ENCODE results near the gene CAMTA1. TPM values are rescaled to one million over a fixed set of nuclear protein-coding genes. Genes with fewer than 3 reads are reported as not detected.

Gene CAMTA1
- total RNA-seq, 1 experiment from 2014 or later: 60.0 TPM

- Mint-ChIP-seq H3K9me3 (ENCODE audit: unreplicated experiment) (no peaks in the 10 kb centered on the region), H3K27ac (ENCODE audit: unreplicated experiment) (no peak overlapping the region), H3K36me3 (ENCODE audit: insufficient read depth, unreplicated experiment) (no peaks in the 10 kb centered on the region), H3K4me1 (ENCODE audit: low read depth, unreplicated experiment) (no peaks in the 10 kb centered on the region), H3K4me3 (ENCODE audit: unreplicated experiment) (no peak overlapping the region), H3K27me3 (ENCODE audit: insufficient read depth, unreplicated experiment) (peaks cover 18% of the 10 kb centered on the region)
- TF ChIP-seq, protein P1, sequence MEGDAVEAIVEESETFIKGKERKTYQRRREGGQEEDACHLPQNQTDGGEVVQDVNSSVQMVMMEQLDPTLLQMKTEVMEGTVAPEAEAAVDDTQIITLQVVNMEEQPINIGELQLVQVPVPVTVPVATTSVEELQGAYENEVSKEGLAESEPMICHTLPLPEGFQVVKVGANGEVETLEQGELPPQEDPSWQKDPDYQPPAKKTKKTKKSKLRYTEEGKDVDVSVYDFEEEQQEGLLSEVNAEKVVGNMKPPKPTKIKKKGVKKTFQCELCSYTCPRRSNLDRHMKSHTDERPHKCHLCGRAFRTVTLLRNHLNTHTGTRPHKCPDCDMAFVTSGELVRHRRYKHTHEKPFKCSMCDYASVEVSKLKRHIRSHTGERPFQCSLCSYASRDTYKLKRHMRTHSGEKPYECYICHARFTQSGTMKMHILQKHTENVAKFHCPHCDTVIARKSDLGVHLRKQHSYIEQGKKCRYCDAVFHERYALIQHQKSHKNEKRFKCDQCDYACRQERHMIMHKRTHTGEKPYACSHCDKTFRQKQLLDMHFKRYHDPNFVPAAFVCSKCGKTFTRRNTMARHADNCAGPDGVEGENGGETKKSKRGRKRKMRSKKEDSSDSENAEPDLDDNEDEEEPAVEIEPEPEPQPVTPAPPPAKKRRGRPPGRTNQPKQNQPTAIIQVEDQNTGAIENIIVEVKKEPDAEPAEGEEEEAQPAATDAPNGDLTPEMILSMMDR (IDR thresholded peaks at IDR 0.05; ENCODE audit: insufficient read depth in 1 of 2, low read depth in 1 of 2, low read length in 1 of 2, severe bottlenecking in 1 of 2, unreplicated experiment in 1 of 2): no peak
- POLR2A ChIA-PET: no interaction called here
- CTCF ChIA-PET: no interaction called here
- H3K36me3 ChIP-seq (ENCODE audit: control insufficient read depth, insufficient read depth, low read length): no peaks in the 10 kb centered on the region
- no peak overlapping the region for H3K4me3 ChIP-seq (ENCODE audit: low read depth, low read length)
- no peaks in the 10 kb centered on the region for H3K9me3 ChIP-seq
- H3K27me3 ChIP-seq (replicated peaks; ENCODE audit: control insufficient read depth, insufficient read depth, low read length): no peaks in the 10 kb centered on the region; the same call in 1 of the 2 replicates
- no TSS peak for BruUV-seq (replicated peaks)
- intact Hi-C loops (cut with micrococcal nuclease; ENCODE audit: unreplicated experiment): no loop called here
- DNase-seq: no peak
- H3K4me1 ChIP-seq: no peaks in the 10 kb centered on the region
These were observed 829.9 kb downstream of the CAMTA1 start for GRCh38 chr1:7615138-7615537.

- Mint-ChIP-seq H3K4me3 (ENCODE audit: unreplicated experiment) (no peak overlapping the region), H3K27ac (ENCODE audit: unreplicated experiment) (no peak overlapping the region), H3K27me3 (ENCODE audit: insufficient read depth, unreplicated experiment) (peaks cover 23% of the 10 kb centered on the region), H3K9me3 (ENCODE audit: unreplicated experiment) (no peaks in the 10 kb centered on the region), H3K4me1 (ENCODE audit: low read depth, unreplicated experiment) (no peaks in the 10 kb centered on the region), H3K36me3 (ENCODE audit: insufficient read depth, unreplicated experiment) (no peaks in the 10 kb centered on the region)
- Histone ChIP-seq H3K27me3 (replicated peaks; ENCODE audit: control insufficient read depth, insufficient read depth, low read length) (no peaks in the 10 kb centered on the region; the same call in 1 of the 2 replicates), H3K36me3 (ENCODE audit: control insufficient read depth, insufficient read depth, low read length) (no peaks in the 10 kb centered on the region), H3K4me3 (ENCODE audit: low read depth, low read length) (no peak overlapping the region), H3K9me3 (no peaks in the 10 kb centered on the region), H3K4me1 (no peaks in the 10 kb centered on the region)
- no TSS peak for BruUV-seq (replicated peaks)
- POLR2A ChIA-PET: no interaction called here
- peak; percentile 43 to 50 for DNase-seq
- intact Hi-C loops (cut with micrococcal nuclease; ENCODE audit: unreplicated experiment): no loop called here
- CTCF ChIA-PET: no interaction called here
- TF ChIP-seq, protein P1 (IDR thresholded peaks at IDR 0.05; ENCODE audit: insufficient read depth in 1 of 2, low read depth in 1 of 2, low read length in 1 of 2, severe bottlenecking in 1 of 2, unreplicated experiment in 1 of 2): no peak
These were observed 831.0 kb downstream of the CAMTA1 start for GRCh38 chr1:7616076-7616832.

- Mint-ChIP-seq H3K27ac (ENCODE audit: unreplicated experiment) (no peak overlapping the region), H3K4me3 (ENCODE audit: unreplicated experiment) (no peak overlapping the region), H3K27me3 (ENCODE audit: insufficient read depth, unreplicated experiment) (peaks cover 23% of the 10 kb centered on the region), H3K9me3 (ENCODE audit: unreplicated experiment) (no peaks in the 10 kb centered on the region), H3K36me3 (ENCODE audit: insufficient read depth, unreplicated experiment) (no peaks in the 10 kb centered on the region), H3K4me1 (ENCODE audit: low read depth, unreplicated experiment) (no peaks in the 10 kb centered on the region)
- ChIA-PET POLR2A (no interaction called here), CTCF (no interaction called here)
- H3K9me3 ChIP-seq: no peaks in the 10 kb centered on the region
- H3K4me1 ChIP-seq: no peaks in the 10 kb centered on the region
- H3K27me3 ChIP-seq (replicated peaks; ENCODE audit: control insufficient read depth, insufficient read depth, low read length): no peaks in the 10 kb centered on the region; the same call in none of the 2 replicates
- no TSS peak for BruUV-seq (replicated peaks)
- intact Hi-C loops (cut with micrococcal nuclease; ENCODE audit: unreplicated experiment): no loop called here
- H3K4me3 ChIP-seq (ENCODE audit: low read depth, low read length): no peak overlapping the region
- no peak for DNase-seq
- no peaks in the 10 kb centered on the region for H3K36me3 ChIP-seq (ENCODE audit: control insufficient read depth, insufficient read depth, low read length)
- TF ChIP-seq, protein P1 (IDR thresholded peaks at IDR 0.05; ENCODE audit: insufficient read depth in 1 of 2, low read depth in 1 of 2, low read length in 1 of 2, severe bottlenecking in 1 of 2, unreplicated experiment in 1 of 2): no peak
These were observed 831.7 kb downstream of the CAMTA1 start for GRCh38 chr1:7616953-7617352.
